Kidney tubule cell (primary cell): ENCODE results near the gene TNFSF13.

Experiments
- DNase-seq: peaks from one replicate; pipeline ENCODE4 v3.0.0-alpha.2; 2018; ENCODE audit warnings: low spot score

TNFSF13 gene, protein sequence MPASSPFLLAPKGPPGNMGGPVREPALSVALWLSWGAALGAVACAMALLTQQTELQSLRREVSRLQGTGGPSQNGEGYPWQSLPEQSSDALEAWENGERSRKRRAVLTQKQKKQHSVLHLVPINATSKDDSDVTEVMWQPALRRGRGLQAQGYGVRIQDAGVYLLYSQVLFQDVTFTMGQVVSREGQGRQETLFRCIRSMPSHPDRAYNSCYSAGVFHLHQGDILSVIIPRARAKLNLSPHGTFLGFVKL

DNA sequence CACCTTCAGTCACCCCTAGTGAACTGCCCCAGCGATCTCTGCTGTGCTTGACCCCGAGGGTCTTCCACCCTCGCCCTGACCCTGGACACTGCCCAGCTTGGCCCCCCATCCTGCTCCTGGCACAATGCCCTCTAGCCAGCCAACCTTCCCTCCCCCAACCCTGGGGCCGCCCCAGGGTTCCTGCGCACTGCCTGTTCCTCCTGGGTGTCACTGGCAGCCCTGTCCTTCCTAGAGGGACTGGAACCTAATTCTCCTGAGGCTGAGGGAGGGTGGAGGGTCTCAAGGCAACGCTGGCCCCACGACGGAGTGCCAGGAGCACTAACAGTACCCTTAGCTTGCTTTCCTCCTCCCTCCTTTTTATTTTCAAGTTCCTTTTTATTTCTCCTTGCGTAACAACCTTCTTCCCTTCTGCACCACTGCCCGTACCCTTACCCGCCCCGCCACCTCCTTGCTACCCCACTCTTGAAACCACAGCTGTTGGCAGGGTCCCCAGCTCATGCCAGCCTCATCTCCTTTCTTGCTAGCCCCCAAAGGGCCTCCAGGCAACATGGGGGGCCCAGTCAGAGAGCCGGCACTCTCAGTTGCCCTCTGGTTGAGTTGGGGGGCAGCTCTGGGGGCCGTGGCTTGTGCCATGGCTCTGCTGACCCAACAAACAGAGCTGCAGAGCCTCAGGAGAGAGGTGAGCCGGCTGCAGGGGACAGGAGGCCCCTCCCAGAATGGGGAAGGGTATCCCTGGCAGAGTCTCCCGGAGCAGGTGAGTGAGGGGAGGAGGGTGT is at the start of gene TNFSF13:
TSS of gene TNFSF13 (plus strand) at position 207 of the 776 bp plus-strand sequence. CDS start at position 497, 290 bp downstream.
- peak; percentile 41 for DNase-seq

DNA sequence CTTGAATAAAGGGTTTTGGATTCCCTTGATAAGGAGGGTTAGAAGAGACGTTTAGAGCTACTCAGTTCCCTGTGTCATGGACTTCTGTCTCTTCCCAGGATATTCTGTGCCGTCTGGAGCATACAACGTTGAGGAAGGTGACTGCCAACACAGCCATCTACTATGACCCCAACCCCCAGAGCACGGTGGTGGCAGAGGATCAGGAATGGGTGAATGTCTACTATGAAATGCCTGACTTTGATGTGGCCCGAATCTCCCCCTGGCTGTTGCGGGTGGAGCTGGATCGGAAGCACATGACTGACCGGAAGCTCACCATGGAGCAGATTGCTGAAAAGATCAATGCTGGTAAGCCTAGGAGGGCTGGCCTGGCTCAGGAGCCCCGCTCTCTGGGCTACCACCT is 49.7 kb upstream of the TNFSF13 start:
- DNase-seq, result no peak

DNA sequence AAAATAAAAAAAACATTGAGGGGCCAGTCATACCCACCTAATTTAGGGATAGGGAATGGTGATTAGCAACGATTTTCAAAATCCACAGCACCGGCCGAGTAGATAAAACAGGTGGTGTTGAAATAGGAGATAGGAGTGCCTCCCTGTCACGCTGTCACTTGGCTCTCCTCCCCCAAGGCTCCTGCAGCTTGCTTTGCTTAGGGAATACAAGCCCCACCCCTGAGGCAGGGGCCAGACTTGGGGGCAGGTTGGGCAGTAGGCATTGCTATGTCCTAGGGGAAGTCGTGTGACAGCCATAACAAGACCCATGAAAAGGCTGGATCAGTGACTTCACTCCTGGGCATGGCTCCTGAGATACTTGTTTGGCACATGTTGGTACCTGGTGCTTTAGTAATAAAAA is 48.6 kb upstream of the TNFSF13 start:
- DNase-seq, result no peak

DNA sequence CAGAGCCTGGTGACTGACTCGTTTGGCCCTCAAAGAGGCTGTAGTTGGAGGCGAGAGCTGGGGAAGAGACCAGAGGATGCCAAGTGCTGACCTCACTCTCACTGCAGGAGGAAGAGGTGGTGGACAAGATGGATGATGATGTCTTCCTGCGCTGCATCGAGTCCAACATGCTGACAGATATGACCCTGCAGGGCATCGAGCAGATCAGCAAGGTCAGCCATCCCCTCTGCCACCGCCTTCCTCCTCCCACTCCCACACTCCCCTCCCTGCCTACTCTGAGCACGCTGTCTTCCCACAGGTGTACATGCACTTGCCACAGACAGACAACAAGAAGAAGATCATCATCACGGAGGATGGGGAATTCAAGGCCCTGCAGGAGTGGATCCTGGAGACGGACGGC is 47.4 kb upstream of the TNFSF13 start:
- no peak for DNase-seq

DNA sequence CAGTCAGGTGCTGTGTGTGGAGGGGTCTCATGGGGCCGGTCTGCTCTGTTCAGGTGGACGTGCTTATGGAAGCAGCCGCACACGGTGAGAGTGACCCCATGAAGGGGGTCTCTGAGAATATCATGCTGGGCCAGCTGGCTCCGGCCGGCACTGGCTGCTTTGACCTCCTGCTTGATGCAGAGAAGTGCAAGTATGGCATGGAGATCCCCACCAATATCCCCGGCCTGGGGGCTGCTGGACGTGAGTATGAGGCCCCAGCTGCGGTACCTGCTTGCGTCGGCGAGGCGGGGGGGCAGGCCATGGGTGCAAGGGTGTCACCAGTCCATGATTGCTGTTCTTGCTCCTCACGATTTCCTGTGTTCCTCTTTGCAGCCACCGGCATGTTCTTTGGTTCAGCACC is 46.4 kb upstream of the TNFSF13 start:
- no peak for DNase-seq

DNA sequence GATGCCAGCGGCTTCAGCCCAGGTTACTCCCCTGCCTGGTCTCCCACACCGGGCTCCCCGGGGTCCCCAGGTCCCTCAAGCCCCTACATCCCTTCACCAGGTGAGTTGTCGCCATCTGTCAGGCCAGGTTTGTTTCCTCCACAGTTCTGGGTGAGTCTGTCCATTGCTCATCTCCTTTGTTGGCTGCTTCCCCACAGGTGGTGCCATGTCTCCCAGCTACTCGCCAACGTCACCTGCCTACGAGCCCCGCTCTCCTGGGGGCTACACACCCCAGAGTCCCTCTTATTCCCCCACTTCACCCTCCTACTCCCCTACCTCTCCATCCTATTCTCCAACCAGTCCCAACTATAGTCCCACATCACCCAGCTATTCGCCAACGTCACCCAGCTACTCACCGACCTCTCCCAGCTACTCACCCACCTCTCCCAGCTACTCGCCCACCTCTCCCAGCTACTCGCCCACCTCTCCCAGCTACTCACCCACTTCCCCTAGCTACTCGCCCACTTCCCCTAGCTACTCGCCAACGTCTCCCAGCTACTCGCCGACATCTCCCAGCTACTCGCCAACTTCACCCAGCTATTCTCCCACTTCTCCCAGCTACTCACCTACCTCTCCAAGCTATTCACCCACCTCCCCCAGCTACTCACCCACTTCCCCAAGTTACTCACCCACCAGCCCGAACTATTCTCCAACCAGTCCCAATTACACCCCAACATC is 45.6 kb upstream of the TNFSF13 start:
- DNase-seq, result no peak

DNA sequence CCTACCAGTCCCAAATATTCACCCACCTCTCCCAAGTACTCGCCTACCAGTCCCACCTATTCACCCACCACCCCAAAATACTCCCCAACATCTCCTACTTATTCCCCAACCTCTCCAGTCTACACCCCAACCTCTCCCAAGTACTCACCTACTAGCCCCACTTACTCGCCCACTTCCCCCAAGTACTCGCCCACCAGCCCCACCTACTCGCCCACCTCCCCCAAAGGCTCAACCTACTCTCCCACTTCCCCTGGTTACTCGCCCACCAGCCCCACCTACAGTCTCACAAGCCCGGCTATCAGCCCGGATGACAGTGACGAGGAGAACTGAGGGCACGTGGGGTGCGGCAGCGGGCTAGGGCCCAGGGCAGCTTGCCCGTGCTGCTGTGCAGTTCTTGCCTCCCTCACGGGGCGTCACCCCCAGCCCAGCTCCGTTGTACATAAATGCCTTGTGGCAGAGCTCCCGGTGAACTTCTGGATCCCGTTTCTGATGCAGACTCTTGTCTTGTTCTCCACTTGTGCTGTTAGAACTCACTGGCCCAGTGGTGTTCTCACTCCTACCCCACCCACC is 44.6 kb upstream of the TNFSF13 start:
- DNase-seq, result no peak

DNA sequence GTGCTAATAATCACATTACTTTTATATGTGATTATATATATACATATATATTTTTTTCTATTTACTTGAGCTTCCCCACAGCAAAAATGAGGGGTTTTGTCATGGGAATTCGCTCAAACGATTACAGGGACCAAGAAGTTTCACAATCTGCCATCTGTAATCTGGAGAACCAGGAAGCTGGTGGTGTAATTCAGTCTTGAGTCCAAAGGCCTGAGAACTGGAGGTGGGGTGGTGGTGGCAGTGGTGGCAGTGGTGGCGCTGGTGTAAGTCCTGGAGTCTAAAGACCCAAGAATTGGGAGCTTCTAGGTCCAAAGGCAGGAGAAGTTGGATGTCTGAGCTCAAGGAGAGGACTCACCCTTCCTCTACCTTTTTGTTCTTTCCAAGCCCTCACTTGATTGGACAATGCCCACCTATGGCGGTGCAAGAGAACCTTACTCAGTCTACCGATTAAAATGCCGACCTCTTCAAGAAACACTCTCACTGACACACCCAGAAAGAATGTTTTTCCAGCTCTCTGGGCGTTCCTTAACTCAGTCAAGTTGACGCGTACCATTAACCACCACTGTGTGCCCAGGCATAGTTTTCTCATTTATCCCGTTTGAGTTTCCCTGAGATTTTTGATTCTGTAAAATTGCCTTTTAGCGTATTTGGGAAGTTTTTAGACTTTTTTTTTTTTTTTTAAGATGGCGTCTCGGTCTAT is 42.5 kb upstream of the TNFSF13 start:
- DNase-seq, result peak; percentile 8

DNA sequence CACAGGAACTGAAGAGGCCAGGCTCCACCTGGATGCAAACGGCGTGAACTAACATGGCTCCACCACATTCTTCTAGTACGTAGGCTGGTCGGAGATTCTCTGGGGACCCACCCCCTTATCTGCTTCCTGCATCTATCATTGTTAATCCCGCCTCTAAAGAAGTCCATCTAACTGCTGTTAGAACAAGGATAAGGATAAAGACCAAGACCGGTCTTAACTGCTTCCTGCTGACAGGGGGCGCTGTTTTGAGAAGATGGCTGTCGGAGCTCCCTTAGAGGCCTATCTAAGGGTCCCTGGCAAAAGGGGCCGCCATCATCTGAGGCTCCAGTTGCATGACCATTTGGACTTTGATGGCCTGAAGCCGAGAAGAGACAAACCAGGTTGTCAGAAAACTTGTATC is 35.5 kb upstream of the TNFSF13 start:
- no peak for DNase-seq

DNA sequence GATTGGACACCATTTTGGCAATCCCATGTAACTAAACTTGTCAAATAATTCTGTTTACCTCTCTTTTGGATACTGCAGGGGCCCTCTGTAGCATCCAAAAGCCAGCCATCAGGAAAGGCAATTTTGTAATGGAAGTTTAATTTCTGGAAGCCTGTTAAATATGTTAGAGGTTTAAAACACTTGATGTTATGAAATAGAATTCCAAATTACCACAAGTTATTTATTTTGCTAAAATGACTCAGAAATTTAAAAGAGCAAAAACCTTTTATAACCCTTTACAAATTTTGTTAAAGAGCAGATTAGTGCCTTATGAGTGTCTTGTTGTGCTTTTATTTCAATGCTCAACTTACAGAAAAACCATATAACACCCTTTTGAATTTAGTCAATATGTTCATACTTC is 29.7 kb upstream of the TNFSF13 start:
- no peak for DNase-seq

DNA sequence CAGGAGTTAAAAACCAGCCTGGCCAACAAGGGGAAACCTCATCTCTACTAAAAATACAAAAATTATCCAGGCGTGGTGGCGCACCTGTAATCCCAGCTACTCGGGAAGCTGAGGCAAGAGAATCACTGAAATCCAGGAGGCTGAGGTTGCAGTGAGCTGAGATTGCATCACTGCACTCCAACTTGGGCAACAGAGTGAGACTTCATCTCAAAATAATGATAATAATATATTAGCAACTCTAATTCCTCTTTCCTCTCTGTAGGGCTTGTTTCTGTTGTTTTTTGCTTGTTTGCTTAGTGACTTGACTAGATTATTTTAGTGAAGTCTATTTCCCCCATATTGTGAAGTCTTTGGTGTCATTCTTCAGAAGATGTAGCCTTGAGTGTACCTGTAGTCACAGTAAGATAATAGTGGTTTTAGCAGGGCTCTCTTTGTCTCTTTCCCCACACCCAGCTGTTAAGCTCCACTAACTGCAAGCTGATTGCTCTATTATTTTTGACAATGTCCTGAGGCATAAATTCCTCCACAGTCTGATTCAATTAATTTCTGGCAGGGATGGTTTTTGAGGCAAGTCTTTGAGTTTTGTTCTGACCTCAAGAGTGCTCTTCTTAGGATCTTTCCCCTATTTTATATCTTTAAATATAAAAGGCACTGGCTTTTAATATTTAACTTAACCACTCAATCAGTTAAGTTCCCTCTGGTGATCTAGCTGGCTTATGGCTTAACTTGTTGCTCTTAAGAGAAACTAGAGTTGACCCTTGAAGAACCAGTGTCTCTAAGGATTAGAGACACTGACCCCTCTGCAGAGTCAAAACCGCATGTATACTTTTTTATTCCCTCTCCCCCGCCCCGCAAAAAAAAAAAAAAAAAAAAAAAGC is 28.3 kb upstream of the TNFSF13 start:
- peak; percentile 4 for DNase-seq

DNA sequence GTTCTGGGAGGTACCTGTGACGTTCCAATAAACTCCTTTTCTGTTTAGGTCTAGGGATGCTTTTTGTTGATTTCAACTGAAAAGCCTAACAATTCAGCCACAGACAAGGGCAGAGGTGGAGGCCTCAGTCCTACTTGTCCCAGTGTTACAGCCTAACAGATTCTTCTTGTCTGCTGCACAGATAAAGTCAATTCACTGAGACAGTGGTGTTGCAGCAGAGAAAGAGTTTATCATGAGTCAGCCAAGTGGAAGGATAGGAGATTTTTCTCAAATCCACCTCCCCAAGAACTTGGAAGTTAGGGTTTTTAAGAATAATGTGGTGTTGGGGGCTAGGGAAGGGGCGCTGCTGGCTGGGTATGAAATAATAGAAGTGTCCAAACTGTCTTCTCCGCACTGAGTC is 20.5 kb upstream of the TNFSF13 start:
- no peak for DNase-seq

DNA sequence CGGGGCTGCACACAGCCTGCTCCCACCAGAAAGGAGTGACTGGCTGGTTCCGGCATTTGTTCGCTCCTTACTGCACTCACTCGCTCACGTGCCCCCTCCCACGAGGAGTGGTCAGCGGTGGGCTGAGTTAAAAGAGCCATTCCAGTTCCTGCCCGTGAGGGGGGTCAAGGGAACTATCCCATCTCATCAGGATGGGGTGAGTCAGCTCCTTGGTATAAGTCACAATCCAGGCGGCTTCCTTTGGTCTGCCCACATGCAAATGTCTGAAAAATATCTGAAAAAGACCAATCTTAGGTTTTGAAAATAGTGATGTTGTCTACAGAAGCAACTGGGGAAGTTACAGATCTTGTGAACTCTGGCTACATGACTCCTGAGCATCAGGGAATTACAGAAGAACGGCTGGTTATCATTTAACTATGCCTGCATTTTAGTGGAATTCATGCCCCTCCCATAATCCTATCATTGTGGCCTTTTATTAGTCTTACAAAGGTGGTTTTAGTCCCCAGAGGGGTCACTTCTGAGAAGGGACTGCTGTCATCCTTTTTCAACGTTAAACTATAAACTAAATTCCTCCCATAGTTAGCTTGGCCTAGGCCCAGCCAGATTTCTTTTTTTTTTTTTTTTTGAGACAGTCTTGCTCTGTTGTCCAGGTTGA is 19.5 kb upstream of the TNFSF13 start:
- DNase-seq, result peak; percentile 67

DNA sequence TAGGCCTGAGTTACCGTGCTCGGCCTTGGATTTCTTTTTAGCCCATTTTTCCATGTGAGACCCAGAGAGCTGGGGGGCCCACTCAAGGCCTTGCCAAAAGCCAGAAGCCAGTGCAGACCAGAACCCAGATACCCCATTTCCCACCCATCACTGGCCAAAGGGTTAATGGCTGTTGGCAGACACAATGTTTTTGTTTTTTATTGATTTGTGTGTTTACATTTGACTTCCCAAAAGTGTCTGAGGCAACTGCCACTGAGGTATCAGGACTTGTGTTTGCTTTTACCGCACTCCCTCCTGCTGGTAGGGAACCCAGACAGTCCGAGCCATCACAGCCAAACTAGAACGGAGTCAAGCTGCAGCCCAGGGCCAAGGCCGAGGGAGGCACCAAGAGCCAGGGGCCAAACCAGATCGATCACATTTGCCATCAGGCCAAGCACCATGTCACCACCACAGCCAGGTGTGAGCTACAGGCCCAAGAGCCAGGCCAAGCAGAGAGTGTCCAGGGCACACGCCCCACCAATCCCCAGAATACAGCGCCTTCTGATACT is 17.4 kb upstream of the TNFSF13 start:
- no peak for DNase-seq

DNA sequence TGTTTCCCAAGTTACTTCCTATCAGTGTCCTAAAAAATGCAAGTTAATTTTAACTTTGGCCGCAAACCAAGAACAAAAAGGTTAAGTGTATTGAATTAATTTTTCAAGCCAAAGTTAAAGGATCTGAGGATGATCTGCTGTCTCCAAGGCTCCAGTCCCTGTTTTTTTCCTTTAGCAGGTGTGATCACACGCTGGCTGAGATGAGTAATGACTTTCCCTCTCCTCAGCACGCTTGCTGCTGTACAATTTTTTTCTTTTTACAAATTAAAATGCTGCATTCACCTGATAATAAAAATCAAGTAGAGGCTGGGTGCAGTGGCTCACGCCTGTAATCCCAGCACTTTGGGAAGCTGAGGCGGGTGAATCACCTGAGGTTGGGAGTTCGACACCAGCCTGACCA is 13.6 kb upstream of the TNFSF13 start:
- no peak for DNase-seq

DNA sequence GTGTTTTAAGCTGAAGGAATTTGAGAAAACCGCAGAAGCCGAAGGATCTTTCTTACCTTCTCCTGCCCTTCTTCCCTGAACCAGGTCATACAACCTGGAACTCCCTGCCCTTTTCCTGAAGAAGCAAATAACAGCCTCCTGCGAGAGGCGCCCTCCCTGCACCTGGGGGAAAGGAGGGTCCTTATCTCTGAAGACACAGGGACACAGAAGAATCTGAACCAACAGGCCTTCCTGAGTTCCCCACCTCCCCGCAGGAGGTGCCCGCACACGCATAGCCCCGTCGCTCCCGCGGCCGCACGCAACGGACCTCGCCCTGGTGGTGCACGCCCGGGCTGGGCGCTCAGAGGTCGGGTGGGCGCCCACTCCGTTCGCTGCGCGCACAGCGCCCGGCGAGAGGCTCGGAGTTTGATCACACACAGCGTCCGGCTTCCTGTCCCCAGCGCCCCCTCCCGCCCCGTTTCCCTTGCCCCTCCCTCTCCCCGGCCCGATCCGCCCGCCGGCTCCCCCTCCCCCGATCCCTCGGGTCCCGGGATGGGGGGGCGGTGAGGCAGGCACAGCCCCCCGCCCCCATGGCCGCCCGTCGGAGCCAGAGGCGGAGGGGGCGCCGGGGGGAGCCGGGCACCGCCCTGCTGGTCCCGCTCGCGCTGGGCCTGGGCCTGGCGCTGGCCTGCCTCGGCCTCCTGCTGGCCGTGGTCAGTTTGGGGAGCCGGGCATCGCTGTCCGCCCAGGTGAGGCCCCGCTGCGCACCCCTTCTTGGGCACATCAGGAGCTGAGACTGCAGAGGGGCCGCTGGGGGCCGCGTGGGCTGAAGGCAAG is 9.8 kb upstream of the TNFSF13 start, which contains the start of gene TNFSF12:
TSS of gene TNFSF12 (plus strand) at position 474 of the 816 bp plus-strand sequence. CDS start at position 570, 96 bp downstream.
- peak; percentile 44 for DNase-seq

DNA sequence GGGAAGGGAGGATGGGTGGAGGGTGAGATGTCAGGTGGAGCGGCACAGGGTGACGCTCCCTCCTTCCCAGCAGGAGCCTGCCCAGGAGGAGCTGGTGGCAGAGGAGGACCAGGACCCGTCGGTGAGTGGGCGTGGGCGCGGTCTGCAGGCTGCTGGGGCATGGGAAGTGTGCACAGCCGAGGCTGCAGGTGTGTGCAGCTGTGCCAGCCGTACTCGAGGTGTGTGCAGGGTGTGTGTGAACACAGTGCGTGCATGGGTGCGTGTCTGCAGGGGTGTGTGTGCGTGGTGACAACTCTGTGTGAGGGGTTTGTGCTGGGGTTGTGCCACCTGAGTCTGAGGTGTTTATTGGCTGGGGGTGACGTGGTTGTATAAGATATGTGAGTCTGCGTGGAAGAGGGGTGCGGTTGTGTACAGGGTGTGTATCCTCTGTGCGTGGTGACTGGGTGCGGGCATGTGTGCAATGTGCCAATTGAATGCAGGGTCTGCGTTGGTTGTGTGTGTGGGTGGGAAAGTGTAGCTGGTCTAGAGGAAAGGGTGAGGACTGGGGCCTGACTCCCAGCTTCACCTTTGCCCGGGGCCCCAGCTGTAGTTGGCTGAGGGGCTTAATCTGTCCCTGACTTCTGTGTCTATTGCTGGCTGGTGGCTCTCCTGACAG is 9.0 kb upstream of the TNFSF13 start:
- DNase-seq, result peak; percentile 36

DNA sequence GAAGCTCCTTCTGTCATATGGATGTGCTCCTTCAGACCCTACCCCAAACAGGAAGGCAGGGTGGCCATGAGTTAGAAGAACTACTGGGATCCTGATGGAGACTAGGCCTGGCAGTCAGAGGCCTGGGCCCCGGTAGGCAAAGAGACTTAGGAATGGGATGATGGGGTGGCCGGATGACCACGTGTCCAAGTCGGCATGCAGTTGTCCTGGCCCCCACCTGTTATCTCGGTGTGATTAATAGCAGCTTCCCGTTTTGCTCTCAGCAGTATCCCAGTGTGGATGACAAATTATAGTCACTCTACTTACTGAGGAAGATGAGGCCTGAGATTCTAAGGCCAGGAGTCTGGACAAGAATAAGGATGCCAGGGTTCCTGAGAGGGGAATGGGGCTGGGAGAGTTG is 8.2 kb upstream of the TNFSF13 start:
- DNase-seq, result no peak

DNA sequence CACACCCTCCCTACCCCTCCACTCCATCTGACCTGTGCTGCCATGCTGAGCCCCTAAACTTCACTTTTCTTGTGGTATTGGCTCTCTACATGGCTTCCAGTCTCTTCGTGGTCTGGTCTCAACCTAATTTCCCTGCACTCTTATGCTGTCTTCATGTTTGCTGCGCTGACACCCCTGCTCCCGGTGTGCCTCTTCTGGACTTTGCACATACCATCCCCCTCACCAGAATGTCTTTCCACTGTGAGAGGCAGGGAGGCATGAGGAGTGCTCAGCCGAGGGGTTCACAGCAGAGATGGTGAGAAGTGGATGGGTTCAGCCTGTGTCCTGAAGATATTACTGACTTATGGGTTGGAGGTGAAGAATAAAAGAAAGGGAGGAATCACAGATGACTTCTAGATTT is 7.2 kb upstream of the TNFSF13 start:
- DNase-seq, result no peak
